Vagina (tissue), 2 donors: ENCODE measurements around the gene SGMS2.

Source experiments
- POLR2AphosphoS5 ChIP-seq, 2 donors: sonication (generic); formaldehyde crosslinking; IDR thresholded peaks; one replicate each; pipeline ENCODE4 v1.9.0; 2017; ENCODE audit warnings: antibody characterized with exemption in 2 of 2, mild to moderate bottlenecking in 2 of 2, low read depth in 1 of 2; ENCODE audit not compliant: insufficient read depth in 1 of 2
- TF ChIP-seq, protein P1 (sequence below), 3 experiments: fragments of 450-650 bp in 2 of 3; fragments of 200-600 bp in 1 of 3; sonication (generic) in 1 of 3; IDR thresholded peaks; one replicate each; pipeline ENCODE4 v1.5.1; 2017 to 2019; ENCODE audit warnings: antibody characterized with exemption in 3 of 3, mild to moderate bottlenecking in 2 of 3, moderate library complexity in 2 of 3

DNA sequence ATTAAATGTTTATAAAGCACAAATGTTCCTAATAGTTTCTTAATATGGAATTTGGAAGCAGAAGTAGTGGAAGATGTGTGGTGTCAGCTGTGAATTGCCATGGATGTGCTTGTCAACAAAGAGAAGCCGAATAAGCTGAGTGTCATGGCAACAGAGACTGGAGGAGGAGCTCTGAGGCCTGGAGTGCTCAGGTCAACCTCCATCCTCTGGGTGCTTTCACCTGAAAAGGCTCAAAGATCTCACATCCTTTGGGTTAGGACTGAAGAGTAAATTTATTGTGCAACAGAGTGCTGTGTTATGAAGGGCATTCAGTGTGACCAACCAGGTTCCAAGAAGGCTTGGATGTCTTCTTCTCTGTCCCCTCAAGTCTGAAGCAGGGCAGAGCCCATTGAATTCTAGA, 18.7 kb downstream of the SGMS2 start:
- TF ChIP-seq, protein P1, sequence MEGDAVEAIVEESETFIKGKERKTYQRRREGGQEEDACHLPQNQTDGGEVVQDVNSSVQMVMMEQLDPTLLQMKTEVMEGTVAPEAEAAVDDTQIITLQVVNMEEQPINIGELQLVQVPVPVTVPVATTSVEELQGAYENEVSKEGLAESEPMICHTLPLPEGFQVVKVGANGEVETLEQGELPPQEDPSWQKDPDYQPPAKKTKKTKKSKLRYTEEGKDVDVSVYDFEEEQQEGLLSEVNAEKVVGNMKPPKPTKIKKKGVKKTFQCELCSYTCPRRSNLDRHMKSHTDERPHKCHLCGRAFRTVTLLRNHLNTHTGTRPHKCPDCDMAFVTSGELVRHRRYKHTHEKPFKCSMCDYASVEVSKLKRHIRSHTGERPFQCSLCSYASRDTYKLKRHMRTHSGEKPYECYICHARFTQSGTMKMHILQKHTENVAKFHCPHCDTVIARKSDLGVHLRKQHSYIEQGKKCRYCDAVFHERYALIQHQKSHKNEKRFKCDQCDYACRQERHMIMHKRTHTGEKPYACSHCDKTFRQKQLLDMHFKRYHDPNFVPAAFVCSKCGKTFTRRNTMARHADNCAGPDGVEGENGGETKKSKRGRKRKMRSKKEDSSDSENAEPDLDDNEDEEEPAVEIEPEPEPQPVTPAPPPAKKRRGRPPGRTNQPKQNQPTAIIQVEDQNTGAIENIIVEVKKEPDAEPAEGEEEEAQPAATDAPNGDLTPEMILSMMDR (IDR thresholded peaks at IDR 0.05): no peak
- no peak for TF ChIP-seq POLR2AphosphoS5 (IDR thresholded peaks at IDR 0.05; ENCODE audit: insufficient read depth in 1 of 2, low read depth in 1 of 2)
